K562 (cell line): ENCODE results near the gene ACP4. TPM values are rescaled to one million over a fixed set of nuclear protein-coding genes. Genes with fewer than 3 reads are reported as not detected.

Source experiments
- ATAC-seq: fragments of 200-7000 bp; cut with Tn5 transposase; 3 replicates; pipeline ENCODE4 v1.9.1; 2020; ENCODE audit warnings: moderate library complexity
- BruUV-seq: library from RNA; stranded (reverse); fragments of 400-500 nt; replicated peaks from 2 replicates; lab custom pipeline; 2021; lab: Mats Ljungman, UMichigan
- CTCF ChIA-PET: fragments of 300-600 bp; formaldehyde crosslinking; extraction: SDS; loops from one replicate; lab custom pipeline; 2021; ENCODE audit warnings: low intra/inter-chr PET ratio; lab: Yijun Ruan, JAX
- POLR2A ChIA-PET: fragments of 300-600, 350-650 bp; sonication (Branson Sonifier 250); formaldehyde crosslinking; extraction: SDS; loops from one replicate; lab custom pipeline; 2021; ENCODE audit warnings: antibody characterized with exemption, inconsistent platforms; lab: Yijun Ruan, JAX
- DNase-seq, 4 experiments: peaks; one replicate each; pipeline versions ENCODE4 v3.0.0 to v3.0.0-alpha.2; 2011 to 2018; ENCODE audit warnings: low spot score in 3 of 4, mixed read lengths in 3 of 4; ENCODE audit errors: extremely low read depth in 1 of 4
- FAIRE-seq: peaks from 2 replicates; lab custom pipeline; 2011; peaks lifted over from hg19 to GRCh38; lab: Jason Lieb, UNC
- H2AFZ ChIP-seq: 2 replicates; pipeline ENCODE4 v1.6.0; 2011; ENCODE audit warnings: low read depth, low read length, control low read depth, inconsistent platforms
- H3K27ac ChIP-seq: fragments of 200-600 bp; 3 replicates; pipeline ENCODE4 v1.8.0; 2011; ENCODE audit warnings: low read depth, mild to moderate bottlenecking, control low read depth, inconsistent platforms, low read length, moderate library complexity, mixed read lengths; ENCODE audit errors: extremely low read depth
- H3K27me3 ChIP-seq, 2 experiments: fragments of 300-600 bp in 1 of 2; 2 replicates in 1 of 2; 3 replicates in 1 of 2; pipeline versions ENCODE4 v1.6.0 to v1.8.0; 2011; ENCODE audit warnings: inconsistent platforms in 2 of 2, low read length in 2 of 2, mild to moderate bottlenecking in 1 of 2, mixed read lengths in 1 of 2, moderate library complexity in 1 of 2; ENCODE audit not compliant: control insufficient read depth in 2 of 2, insufficient read depth in 2 of 2
- H3K36me3 ChIP-seq: fragments of 300-600 bp; 3 replicates; pipeline ENCODE4 v1.8.0; 2011; ENCODE audit warnings: mild to moderate bottlenecking, low read length, inconsistent platforms; ENCODE audit not compliant: control insufficient read depth, insufficient read depth
- H3K4me1 ChIP-seq, 2 experiments: fragments of 200-600 bp in 1 of 2; replicated peaks in 1 of 2; 2 replicates in 1 of 2; 3 replicates in 1 of 2; pipeline versions ENCODE4 v1.5.1 to v1.8.0; 2011; ENCODE audit warnings: inconsistent platforms in 2 of 2, low read length in 2 of 2, mild to moderate bottlenecking in 1 of 2, mixed read lengths in 1 of 2, moderate library complexity in 1 of 2; ENCODE audit not compliant: control insufficient read depth in 2 of 2, insufficient read depth in 2 of 2
- H3K4me2 ChIP-seq: 2 replicates; pipeline ENCODE4 v1.6.1; 2011; ENCODE audit warnings: low read length, control low read depth, inconsistent platforms, mixed read lengths; ENCODE audit not compliant: insufficient read depth
- H3K4me3 ChIP-seq: fragments of 200-600 bp; sonication (generic), shearing (Covaris generic); 2 replicates; pipeline ENCODE4 v1.5.1; 2016; ENCODE audit warnings: control low read depth, inconsistent platforms
- H3K79me2 ChIP-seq: fragments of 200-600 bp; 3 replicates; pipeline ENCODE4 v1.8.0; 2011; ENCODE audit warnings: low read length, inconsistent platforms; ENCODE audit not compliant: control insufficient read depth, insufficient read depth
- H3K9ac ChIP-seq, 2 experiments: 2 replicates each; pipeline versions ENCODE4 v1.6.0 to v1.6.1; 2011; ENCODE audit warnings: low read depth in 2 of 2, low read length in 2 of 2, control low read depth in 1 of 2, inconsistent platforms in 1 of 2, mild to moderate bottlenecking in 1 of 2, mixed read lengths in 1 of 2; ENCODE audit not compliant: insufficient read depth in 1 of 2
- H3K9me1 ChIP-seq: one replicate; pipeline ENCODE4 v1.6.0; 2011; ENCODE audit warnings: inconsistent platforms, mild to moderate bottlenecking, low read length, moderate library complexity; ENCODE audit not compliant: control insufficient read depth, insufficient read depth
- H3K9me3 ChIP-seq: replicated peaks from 2 replicates; pipeline ENCODE4 v1.5.1; 2011; ENCODE audit warnings: low read depth, low read length, inconsistent platforms; ENCODE audit not compliant: control insufficient read depth, insufficient read depth
- H4K20me1 ChIP-seq: replicated peaks from 2 replicates; pipeline ENCODE4 v1.6.1; 2011; ENCODE audit warnings: low read length, inconsistent platforms, mixed read lengths; ENCODE audit not compliant: control insufficient read depth, insufficient read depth
- BRF1 ChIP-seq: IDR thresholded peaks from 3 replicates; pipeline ENCODE4 v1.6.1; 2011; ENCODE audit warnings: borderline replicate concordance, mild to moderate bottlenecking; ENCODE audit not compliant: insufficient read length; ENCODE audit errors: extremely low read depth
- NUFIP1 ChIP-seq: fragments of 450-650 bp; IDR thresholded peaks from 2 replicates; pipeline ENCODE4 v1.6.1; 2018; ENCODE audit not compliant: partially characterized antibody
- ZBTB12 ChIP-seq: fragments of 250-450 bp; sonication (Bioruptor Pico); IDR thresholded peaks from 2 replicates; pipeline ENCODE4 v1.4.0; 2020
- ZBTB49 ChIP-seq: sonication (generic); formaldehyde crosslinking; IDR thresholded peaks from 2 replicates; pipeline ENCODE4 v1.8.0; 2022; ENCODE audit warnings: missing genetic modification reagents, mild to moderate bottlenecking, borderline replicate concordance
- WGBS: fragments of 100-300 bp; shearing (Covaris generic); methylation state at CpG from one replicate; pipeline ENCODE4 v1.1.6; 2016; ENCODE audit warnings: low coverage, mixed read lengths; ENCODE audit not compliant: insufficient coverage; ENCODE audit errors: missing lambda C conversion rate; 5-methylcytosine and 5-hydroxymethylcytosine counted together
- in situ Hi-C: fragments of 300-500 bp; cut with MboI; formaldehyde crosslinking; loops from 4 replicates; pipeline ENCODE4 v1.15.0; 2018; ENCODE audit warnings: inconsistent platforms, mixed read lengths
- intact Hi-C: fragments of 100-400 bp; cut with micrococcal nuclease; formaldehyde crosslinking; loops from 2 replicates; pipeline ENCODE4 v1.14.2; 2022
- polyA plus RNA-seq, 8 experiments: library from polyadenylated mRNA; depleted of rRNA in 4 of 8; stranded (reverse) in 5 of 8; unstranded in 3 of 8; fragments of >200 nt; fragmentation: Nextera tagmentation in 2 of 8; fragmentation: Illumina TruSeq in 1 of 8; extraction: Ambion mirVana in 2 of 8; extraction: Trizol in 1 of 8; gene quantifications; 2 replicates each; pipeline versions ENCODE4 v1.2.1 to v1.2.3, GENCODE V29; 2011 to 2014; ENCODE audit warnings: inconsistent platforms in 1 of 8, missing spikeins in 1 of 8
- total RNA-seq, 7 experiments: library from RNA; depleted of rRNA in 6 of 7; stranded (reverse); fragments of >200 nt in 6 of 7; fragmentation: Illumina TruSeq in 2 of 7; extraction: Trizol in 2 of 7; gene quantifications; 2 replicates each; pipeline versions ENCODE4 v1.2.1 to v1.2.3, GENCODE V29; 2011 to 2021; ENCODE audit warnings: low replicate concordance in 1 of 7

Gene ACP4
- total and polyA plus RNA-seq, 9 of the 15 experiments (the other 6 are each of a cell fraction or from before 2014, with no cell fraction given), result not detected

GRCh38 chr19:50832666-50833065, 42.5 kb downstream of the ACP4 start:
- FAIRE-seq (no peak), DNase-seq (no peak), ATAC-seq (no peak)
- Histone ChIP-seq H3K9ac (no peak overlapping the region), H3K4me2 (no peak overlapping the region), H4K20me1 (no peaks in the 10 kb centered on the region; the same call in 1 of the 2 replicates), H3K36me3 (no peaks in the 10 kb centered on the region), H3K27ac (no peak overlapping the region), H3K4me3 (no peak overlapping the region), H3K9me3 (no peaks in the 10 kb centered on the region), H3K9me1 (no peaks in the 10 kb centered on the region), H3K27me3 (peaks cover 0 to 12% of the 10 kb centered on the region in 2 experiments; a peak in 3 of 5 replicates), H3K79me2 (no peaks in the 10 kb centered on the region), H2AFZ (no peak overlapping the region), H3K4me1 (peaks cover 14 to 21% of the 10 kb centered on the region in 2 experiments; a peak in 4 of 5 replicates)
- TF ChIP-seq ZBTB49 (CRISPR knock-in tag) (no peak), ZBTB12 (CRISPR knock-in tag) (no peak), BRF1 (no peak), NUFIP1 (no peak)
- ChIA-PET POLR2A (interaction anchor here (0.6 to 1.3 kb wide), 2 partner anchors 12 to 24 kb away, joined by 3 to 5 read pairs; no protein-coding TSS in a partner anchor), CTCF (no interaction called here)
- BruUV-seq, result no TSS peak
- in situ Hi-C loops, result no loop called here
- intact Hi-C loops, result no loop called here
- 53% methylated on average over 8 of the region's 8 CpGs for WGBS
